Stimulated activated CD8-positive, alpha-beta memory T cell treated with anti-CD3 and anti-CD28 coated beads, Interleukin-2, amount 100 ng/mL, for 48 hours (primary cell): ENCODE measurements around the gene LRRC8E.
"Not testable (repeated sequence)": the region's sequence is repeated elsewhere in the genome, so short reads cannot be mapped to it uniquely, and the experiment has no call there.

Experiments used
- DNase-seq, 2 donors: peaks; one replicate each; pipeline ENCODE4 v3.0.0-alpha.2; 2020; ENCODE audit warnings: low read depth in 2 of 2

LRRC8E gene

GRCh38 chr19:7908742-7909461 lies 20.6 kb downstream of the LRRC8E start:
- no peak for DNase-seq

GRCh38 chr19:7909471-7910067 lies 21.3 kb downstream of the LRRC8E start:
- DNase-seq, result no peak

- no peak for DNase-seq
Measured at GRCh38 chr19:7910321-7911161, 22.2 kb downstream of the LRRC8E start.

GRCh38 chr19:7911508-7912143 lies 23.3 kb downstream of the LRRC8E start:
- DNase-seq, result no peak

GRCh38 chr19:7912144-7912696 lies 23.9 kb downstream of the LRRC8E start:
- DNase-seq, result no peak

GRCh38 chr19:7912697-7913564 lies 24.6 kb downstream of the LRRC8E start:
- no peak for DNase-seq

- no peak for DNase-seq
Measured at GRCh38 chr19:7913652-7914051, 25.3 kb downstream of the LRRC8E start.

GRCh38 chr19:7914099-7914498 lies 25.8 kb downstream of the LRRC8E start:
- no peak for DNase-seq

- no peak for DNase-seq
Measured at GRCh38 chr19:7914598-7915045, 26.3 kb downstream of the LRRC8E start, which contains the start of gene TGFBR3L. TSS of gene TGFBR3L (plus strand) at chr19:7914830.

- DNase-seq, result no peak
Measured at GRCh38 chr19:7915250-7916102, 27.2 kb downstream of the LRRC8E start.

GRCh38 chr19:7916103-7916954 lies 28.0 kb downstream of the LRRC8E start:
- DNase-seq, result peak in 1 of 2 donors; percentile 50

- DNase-seq, result no peak
Measured at GRCh38 chr19:7916955-7917266, 28.6 kb downstream of the LRRC8E start.

GRCh38 chr19:7917267-7918061 lies 29.2 kb downstream of the LRRC8E start:
- DNase-seq, result peak in 1 of 2 donors; percentile 55

GRCh38 chr19:7918062-7918614 lies 29.8 kb downstream of the LRRC8E start:
- not testable (repeated sequence) for DNase-seq

- DNase-seq, result no peak
Measured at GRCh38 chr19:7918615-7919421, 30.5 kb downstream of the LRRC8E start.

GRCh38 chr19:7919610-7920518 lies 31.6 kb downstream of the LRRC8E start, which contains the start of gene SNAPC2:
TSS of gene SNAPC2 (plus strand) at chr19:7920338. CDS start at chr19:7920367, 29 bp downstream.
- DNase-seq, result peak; percentile 95 to 96
